PC-9 (cell line): Measurements from ENCODE around the gene PTCSC3. TPM values are rescaled to one million over a fixed set of nuclear protein-coding genes. Genes with fewer than 3 reads are reported as not detected.

Experiments
- BruUV-seq: library from RNA; stranded (reverse); fragments of 400-500 nt; replicated peaks from 2 replicates; lab custom pipeline; 2021; lab: Mats Ljungman, UMichigan
- CTCF ChIA-PET: fragments of 300-600 bp; sonication (Branson Sonifier 250); formaldehyde crosslinking; loops from one replicate; lab custom pipeline; 2022; ENCODE audit warnings: antibody characterized with exemption; lab: Charles Lee
- POLR2A ChIA-PET: fragments of 300-600 bp; sonication (Branson Sonifier 250); formaldehyde crosslinking; loops from one replicate; lab custom pipeline; 2022; ENCODE audit warnings: antibody characterized with exemption; ENCODE audit not compliant: unreplicated experiment; lab: Charles Lee
- DNase-seq, 2 experiments: peaks; one replicate each; pipeline versions ENCODE4 v3.0.0 to v3.0.0-alpha.2; 2015 to 2022; ENCODE audit warnings: mixed read lengths in 1 of 2
- H2AFZ ChIP-seq: fragments of 200-600 bp; sonication (generic); 2 replicates; pipeline ENCODE4 v1.8.1; 2017; ENCODE audit warnings: antibody characterized with exemption
- H3F3A ChIP-seq: fragments of 200-600 bp; sonication (generic); 2 replicates; pipeline ENCODE4 v1.8.1; 2017; ENCODE audit warnings: antibody characterized with exemption, mild to moderate bottlenecking, low read depth; ENCODE audit not compliant: insufficient read depth
- H3K27ac ChIP-seq: fragments of 200-600 bp; sonication (generic); 2 replicates; pipeline ENCODE4 v1.6.1; 2016; ENCODE audit warnings: mixed run types
- H3K27me3 ChIP-seq: fragments of 200-600 bp; sonication (generic); 2 replicates; pipeline ENCODE4 v1.6.1; 2016; ENCODE audit warnings: low read depth, mixed run types; ENCODE audit not compliant: insufficient read depth
- H3K36me3 ChIP-seq: fragments of 200-600 bp; sonication (generic); 2 replicates; pipeline ENCODE4 v1.6.1; 2016; ENCODE audit warnings: low read depth, mixed run types
- H3K4me1 ChIP-seq: fragments of 200-600 bp; sonication (generic); replicated peaks from 2 replicates; pipeline ENCODE4 v1.6.1; 2016; ENCODE audit warnings: mixed run types; ENCODE audit not compliant: insufficient read depth
- H3K4me2 ChIP-seq: fragments of 200-600 bp; sonication (generic); 2 replicates; pipeline ENCODE4 v1.6.1; 2017; ENCODE audit warnings: mixed run types
- H3K4me3 ChIP-seq: fragments of 200-600 bp; sonication (generic); 2 replicates; pipeline ENCODE4 v1.6.1; 2016; ENCODE audit warnings: mixed run types
- H3K79me2 ChIP-seq: fragments of 200-600 bp; sonication (generic); 2 replicates; pipeline ENCODE4 v1.6.1; 2017; ENCODE audit warnings: low read depth, mixed run types
- H3K9me2 ChIP-seq: fragments of 200-600 bp; sonication (generic); 2 replicates; pipeline ENCODE4 v1.8.1; 2017; ENCODE audit warnings: mild to moderate bottlenecking; ENCODE audit not compliant: insufficient read depth
- H3K9me3 ChIP-seq: fragments of 200-600 bp; sonication (generic); 2 replicates; pipeline ENCODE4 v1.8.1; 2016; ENCODE audit warnings: low read depth; ENCODE audit not compliant: insufficient read depth
- H4K20me1 ChIP-seq: fragments of 200-600 bp; sonication (generic); 2 replicates; pipeline ENCODE4 v1.8.1; 2017; ENCODE audit not compliant: insufficient read depth
- CTCF ChIP-seq: fragments of 200-600 bp; sonication (generic); conservative IDR thresholded peaks from 2 replicates; pipeline ENCODE4 v1.6.1; 2017; ENCODE audit warnings: mixed run types, antibody characterized with exemption, mild to moderate bottlenecking, moderate library complexity
- EZH2 ChIP-seq: fragments of 200-600 bp; sonication (generic); IDR thresholded peaks from 2 replicates; pipeline ENCODE4 v1.8.0; 2017; ENCODE audit warnings: antibody characterized with exemption, low read depth
- intact Hi-C: fragments of 100-400 bp; cut with micrococcal nuclease; formaldehyde crosslinking; loops from one replicate; pipeline ENCODE4 v1.10.0; 2022; ENCODE audit not compliant: unreplicated experiment
- total RNA-seq: library from RNA; stranded (reverse); gene quantifications from 2 replicates; pipeline ENCODE4 v1.2.3, GENCODE V29; 2021

Gene PTCSC3
- total RNA-seq, 1 experiment from 2014 or later = not detected

GRCh38 chr14:36094963-36095362 is 81.6 kb downstream of the PTCSC3 start:
- no peak overlapping the region for H3K4me3 ChIP-seq
- ChIA-PET CTCF (no interaction called here), POLR2A (no interaction called here)
- H3K4me1 ChIP-seq = no peaks in the 10 kb centered on the region
- no peaks in the 10 kb centered on the region for H3K9me2 ChIP-seq
- H3F3A ChIP-seq = no peaks in the 10 kb centered on the region
- BruUV-seq = no TSS peak
- intact Hi-C loops = no loop called here
- TF ChIP-seq CTCF (no peak), EZH2 (no peak)
- H3K27me3 ChIP-seq = no peaks in the 10 kb centered on the region
- H4K20me1 ChIP-seq = no peaks in the 10 kb centered on the region
- no peak overlapping the region for H3K4me2 ChIP-seq
- H3K9me3 ChIP-seq = no peaks in the 10 kb centered on the region
- H3K36me3 ChIP-seq = no peaks in the 10 kb centered on the region
- no peak for DNase-seq
- no peak overlapping the region for H3K27ac ChIP-seq
- H3K79me2 ChIP-seq = no peaks in the 10 kb centered on the region
- no peak overlapping the region for H2AFZ ChIP-seq

- intact Hi-C loops = no loop called here
- Histone ChIP-seq H2AFZ (no peak overlapping the region; the same call in 1 of the 2 replicates), H3K27ac (no peak overlapping the region), H3K4me1 (no peaks in the 10 kb centered on the region), H3K4me2 (no peak overlapping the region), H4K20me1 (no peaks in the 10 kb centered on the region), H3K79me2 (no peaks in the 10 kb centered on the region), H3K9me2 (no peaks in the 10 kb centered on the region), H3K9me3 (no peaks in the 10 kb centered on the region), H3F3A (no peaks in the 10 kb centered on the region), H3K36me3 (no peaks in the 10 kb centered on the region), H3K4me3 (no peak overlapping the region), H3K27me3 (no peaks in the 10 kb centered on the region)
- CTCF ChIA-PET = interaction anchor here (0.8 to 1.6 kb wide), 3 partner anchors 21 to 462 kb away, joined by 3 to 6 read pairs (median 4); no protein-coding TSS in a partner anchor
- no TSS peak for BruUV-seq
- DNase-seq = peak; percentile 9 to 59
- TF ChIP-seq CTCF = no peak
- TF ChIP-seq EZH2 = no peak
- POLR2A ChIA-PET = no interaction called here
Measured at GRCh38 chr14:36091096-36091495, 85.4 kb downstream of the PTCSC3 start.

GRCh38 chr14:36087411-36087810 is 89.1 kb downstream of the PTCSC3 start:
- intact Hi-C loops = no loop called here
- no peak overlapping the region for H3K27ac ChIP-seq
- DNase-seq = no peak
- TF ChIP-seq CTCF = no peak
- no peak for TF ChIP-seq EZH2
- H3K4me1 ChIP-seq = no peaks in the 10 kb centered on the region
- no peak overlapping the region for H3K4me3 ChIP-seq
- BruUV-seq = no TSS peak
- H3K36me3 ChIP-seq = no peaks in the 10 kb centered on the region
- ChIA-PET POLR2A (no interaction called here), CTCF (no interaction called here)
- H3F3A ChIP-seq = no peaks in the 10 kb centered on the region
- no peaks in the 10 kb centered on the region for H3K27me3 ChIP-seq
- H3K9me2 ChIP-seq = no peaks in the 10 kb centered on the region
- no peak overlapping the region for H2AFZ ChIP-seq
- no peaks in the 10 kb centered on the region for H4K20me1 ChIP-seq
- no peaks in the 10 kb centered on the region for H3K79me2 ChIP-seq
- no peaks in the 10 kb centered on the region for H3K9me3 ChIP-seq
- H3K4me2 ChIP-seq = no peak overlapping the region
